ENCODE data around the gene THRAP3.

GRCh38 chr1:36339615-36340014, 115.4 kb downstream of the THRAP3 start:
- TF ChIP-seq CTCF (conservative IDR thresholded peaks at IDR 0.05; ENCODE audit: low read depth, low read length) = no peak
- TF ChIP-seq EZH2 (IDR thresholded peaks at IDR 0.05; ENCODE audit: borderline replicate concordance, low read depth, low read length, poor library complexity, severe bottlenecking) = no peak
